Measurements from ENCODE around the gene PARD3. TPM values are rescaled to one million over a fixed set of nuclear protein-coding genes. Genes with fewer than 3 reads are reported as not detected.

PARD3 gene
- total RNA-seq, 4 donors from 2014 or later: 42.6 to 63.6 (median 55.2) TPM

GRCh38 chr10:34434119-34434594 is 380.9 kb downstream of the PARD3 start:
- Histone ChIP-seq H3K27ac (no peak overlapping the region), H3K4me3 (no peak overlapping the region), H3K4me1 (peaks cover 0 to 38% (median 4%) of the 10 kb centered on the region in 4 donors), H3K36me3 (no peaks in the 10 kb centered on the region), H3K27me3 (no peaks in the 10 kb centered on the region), H3K9me3 (no peaks in the 10 kb centered on the region)
- WGBS, 2 donors: 56 to 62% methylated on average over 2 of the region's 2 CpGs
- no peak for TF ChIP-seq CTCF (IDR thresholded peaks at IDR 0.05)
- TF ChIP-seq POLR2A (IDR thresholded peaks at IDR 0.05): no peak
- no peak for TF ChIP-seq EP300 (IDR thresholded peaks at IDR 0.05)
- DNase-seq (ENCODE audit: low spot score in 2 of 2): peak in 1 of 2 donors; percentile 10

GRCh38 chr10:34433241-34434076 is 381.6 kb downstream of the PARD3 start:
- H3K27ac ChIP-seq: no peak overlapping the region

GRCh38 chr10:34432589-34432988 is 382.5 kb downstream of the PARD3 start:
- Histone ChIP-seq H3K9me3 (no peaks in the 10 kb centered on the region), H3K4me1 (peaks cover 0 to 32% (median 4%) of the 10 kb centered on the region in 4 donors), H3K27me3 (no peaks in the 10 kb centered on the region), H3K4me3 (no peak overlapping the region), H3K36me3 (no peaks in the 10 kb centered on the region), H3K27ac (no peak overlapping the region)
- no peak for DNase-seq (ENCODE audit: low spot score in 2 of 2)
- no peak for TF ChIP-seq POLR2A (IDR thresholded peaks at IDR 0.05)
- no peak for TF ChIP-seq EP300 (IDR thresholded peaks at IDR 0.05)
- TF ChIP-seq CTCF (IDR thresholded peaks at IDR 0.05): no peak

More at GRCh38 chr10:34433241-34434076, 381.6 kb downstream of the PARD3 start:
- Histone ChIP-seq H3K4me3 (no peak overlapping the region), H3K4me1 (peaks cover 0 to 32% (median 4%) of the 10 kb centered on the region in 4 donors), H3K36me3 (no peaks in the 10 kb centered on the region), H3K9me3 (no peaks in the 10 kb centered on the region), H3K27me3 (no peaks in the 10 kb centered on the region)
- 57 to 59% methylated on average over 4 of the region's 4 CpGs for WGBS, 2 donors
- no peak for DNase-seq (ENCODE audit: low spot score in 2 of 2)
- no peak for TF ChIP-seq CTCF (IDR thresholded peaks at IDR 0.05)
- TF ChIP-seq POLR2A (IDR thresholded peaks at IDR 0.05): no peak
- TF ChIP-seq EP300 (IDR thresholded peaks at IDR 0.05): no peak

GRCh38 chr10:34430685-34431084 is 384.4 kb downstream of the PARD3 start:
- no peaks in the 10 kb centered on the region for H3K9me3 ChIP-seq
- H3K36me3 ChIP-seq: no peaks in the 10 kb centered on the region
- peaks cover 0 to 32% (median 4%) of the 10 kb centered on the region in 4 donors for H3K4me1 ChIP-seq
- TF ChIP-seq EP300 (IDR thresholded peaks at IDR 0.05) (no peak), CTCF (IDR thresholded peaks at IDR 0.05) (no peak), POLR2A (IDR thresholded peaks at IDR 0.05) (no peak)
- no peaks in the 10 kb centered on the region for H3K27me3 ChIP-seq
- no peak for DNase-seq (ENCODE audit: low spot score in 2 of 2)
- no peak overlapping the region for H3K4me3 ChIP-seq
- 82 to 83% methylated on average over 3 of the region's 3 CpGs for WGBS, 2 donors
- no peak overlapping the region for H3K27ac ChIP-seq

GRCh38 chr10:34428501-34428900 is 386.6 kb downstream of the PARD3 start:
- H3K27ac ChIP-seq: no peak overlapping the region
- H3K36me3 ChIP-seq: no peaks in the 10 kb centered on the region
- WGBS, 2 donors: 28 to 30% methylated on average over 3 of the region's 3 CpGs
- H3K4me1 ChIP-seq: peaks cover 0 to 33% (median 2%) of the 10 kb centered on the region in 4 donors
- no peak for TF ChIP-seq CTCF (IDR thresholded peaks at IDR 0.05)
- no peak for TF ChIP-seq POLR2A (IDR thresholded peaks at IDR 0.05)
- TF ChIP-seq EP300 (IDR thresholded peaks at IDR 0.05): no peak
- no peaks in the 10 kb centered on the region for H3K9me3 ChIP-seq
- no peaks in the 10 kb centered on the region for H3K27me3 ChIP-seq
- DNase-seq (ENCODE audit: low spot score in 2 of 2): no peak
- no peak overlapping the region for H3K4me3 ChIP-seq
